Right lobe of liver (tissue), 4 donors: ENCODE data around the gene TFG.

Experiments used
- CTCF ChIP-seq, 4 donors: fragments of 200-600 bp in 3 of 4; fragments of 450-650 bp in 1 of 4; IDR thresholded peaks; one replicate each; pipeline versions ENCODE4 v1.5.1 to v1.8.0; 2016 to 2022; ENCODE audit warnings: antibody characterized with exemption in 4 of 4, mild to moderate bottlenecking in 2 of 4
- POLR2A ChIP-seq: fragments of 450-650 bp; IDR thresholded peaks from one replicate; pipeline ENCODE4 v1.6.1; 2017; ENCODE audit warnings: antibody characterized with exemption, mild to moderate bottlenecking
- donor health status: DM: no; HTN: no; CAD: no.
- donor health status: DM: no; HTN: no; CAD: no.
- donor health status: DM: no; HTN: yes; CAD: no.

DNA sequence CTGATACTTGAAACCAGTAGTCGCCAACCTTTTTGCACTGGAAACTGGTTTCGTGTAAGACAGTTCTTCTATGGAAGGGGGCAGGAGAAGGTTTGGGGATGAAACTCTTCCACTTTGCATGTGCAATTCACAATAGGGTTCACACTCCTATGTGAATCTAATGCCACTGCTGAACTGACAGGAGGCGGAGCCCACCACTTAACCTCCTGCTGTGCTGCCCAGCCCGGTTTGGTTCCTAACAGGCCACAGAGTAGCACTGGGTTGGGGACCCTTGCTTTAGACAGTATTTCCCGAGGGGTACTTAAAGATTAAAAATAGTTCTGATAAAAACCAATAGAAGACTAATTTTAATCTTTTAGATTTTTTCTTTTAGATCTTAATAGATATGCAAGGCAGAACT is 11.1 kb downstream of the TFG start:
- TF ChIP-seq CTCF (IDR thresholded peaks at IDR 0.05): no peak
- TF ChIP-seq POLR2A: no peak
